ENCODE measurements around the gene KCNMA1.
"Not testable (repeated sequence)": the region's sequence is repeated elsewhere in the genome, so short reads cannot be mapped to it uniquely, and the experiment has no call there.

KCNMA1 gene

GRCh38 chr10:77348751-77349150 is 288.9 kb downstream of the KCNMA1 start:
- TF ChIP-seq, protein P1, sequence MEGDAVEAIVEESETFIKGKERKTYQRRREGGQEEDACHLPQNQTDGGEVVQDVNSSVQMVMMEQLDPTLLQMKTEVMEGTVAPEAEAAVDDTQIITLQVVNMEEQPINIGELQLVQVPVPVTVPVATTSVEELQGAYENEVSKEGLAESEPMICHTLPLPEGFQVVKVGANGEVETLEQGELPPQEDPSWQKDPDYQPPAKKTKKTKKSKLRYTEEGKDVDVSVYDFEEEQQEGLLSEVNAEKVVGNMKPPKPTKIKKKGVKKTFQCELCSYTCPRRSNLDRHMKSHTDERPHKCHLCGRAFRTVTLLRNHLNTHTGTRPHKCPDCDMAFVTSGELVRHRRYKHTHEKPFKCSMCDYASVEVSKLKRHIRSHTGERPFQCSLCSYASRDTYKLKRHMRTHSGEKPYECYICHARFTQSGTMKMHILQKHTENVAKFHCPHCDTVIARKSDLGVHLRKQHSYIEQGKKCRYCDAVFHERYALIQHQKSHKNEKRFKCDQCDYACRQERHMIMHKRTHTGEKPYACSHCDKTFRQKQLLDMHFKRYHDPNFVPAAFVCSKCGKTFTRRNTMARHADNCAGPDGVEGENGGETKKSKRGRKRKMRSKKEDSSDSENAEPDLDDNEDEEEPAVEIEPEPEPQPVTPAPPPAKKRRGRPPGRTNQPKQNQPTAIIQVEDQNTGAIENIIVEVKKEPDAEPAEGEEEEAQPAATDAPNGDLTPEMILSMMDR (IDR thresholded peaks at IDR 0.05; ENCODE audit: control insufficient read depth, extremely low read depth, insufficient read depth) = no peak
- DNase-seq (ENCODE audit: low read depth) = no peak
- no peak overlapping the region for H3K4me3 ChIP-seq (ENCODE audit: low read depth, low read length)

DNA sequence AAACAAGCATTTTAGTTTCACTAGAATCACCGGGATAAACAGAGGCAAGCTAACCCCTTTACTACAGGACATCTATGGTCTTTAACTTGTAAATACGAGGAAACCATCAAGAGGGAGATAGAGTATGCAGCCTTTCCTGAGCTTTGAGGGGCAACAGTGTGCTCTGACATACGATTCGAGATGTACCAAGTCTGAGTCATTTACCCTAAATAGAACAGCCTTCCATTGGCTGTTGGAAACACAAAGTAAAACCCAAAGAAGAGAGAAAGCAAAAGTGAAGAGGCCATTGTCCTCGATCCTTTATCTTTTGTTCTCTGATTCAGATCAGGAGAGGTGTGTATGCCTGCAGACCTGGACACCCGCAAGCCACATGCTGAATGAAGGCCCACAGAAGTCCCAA is 289.5 kb downstream of the KCNMA1 start:
- TF ChIP-seq, protein P1 (IDR thresholded peaks at IDR 0.05; ENCODE audit: control insufficient read depth, extremely low read depth, insufficient read depth) = no peak
- H3K4me3 ChIP-seq (ENCODE audit: low read depth, low read length) = no peak overlapping the region
- DNase-seq (ENCODE audit: low read depth) = no peak

GRCh38 chr10:77347052-77347451 is 290.6 kb downstream of the KCNMA1 start:
- no peak for DNase-seq (ENCODE audit: low read depth)
- no peak overlapping the region for H3K4me3 ChIP-seq (ENCODE audit: low read depth, low read length)
- TF ChIP-seq, protein P1 (IDR thresholded peaks at IDR 0.05; ENCODE audit: control insufficient read depth, extremely low read depth, insufficient read depth) = no peak

DNA sequence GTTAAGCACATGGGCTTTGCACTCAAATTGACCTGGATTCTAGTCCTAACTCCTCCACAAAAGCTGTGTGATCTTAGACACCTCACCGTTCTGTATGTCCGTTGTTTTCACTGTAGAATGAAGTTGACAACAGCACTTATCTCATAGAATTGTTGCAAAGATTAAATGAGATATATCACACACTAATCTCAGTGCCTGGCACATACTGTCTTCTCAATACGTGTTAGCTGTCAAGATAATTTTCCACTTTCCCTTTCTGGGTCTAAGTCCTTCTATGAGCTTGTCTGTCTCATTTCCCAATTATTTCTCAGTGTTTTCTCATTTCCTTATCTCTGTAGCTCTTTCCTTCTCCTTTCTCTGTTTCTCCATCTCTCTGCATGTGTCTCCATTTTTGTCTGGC is 296.6 kb downstream of the KCNMA1 start:
- TF ChIP-seq, protein P1 (IDR thresholded peaks at IDR 0.05; ENCODE audit: control insufficient read depth, extremely low read depth, insufficient read depth) = no peak
- no peak overlapping the region for H3K4me3 ChIP-seq (ENCODE audit: low read depth, low read length)
- no peak for DNase-seq (ENCODE audit: low read depth)

DNA sequence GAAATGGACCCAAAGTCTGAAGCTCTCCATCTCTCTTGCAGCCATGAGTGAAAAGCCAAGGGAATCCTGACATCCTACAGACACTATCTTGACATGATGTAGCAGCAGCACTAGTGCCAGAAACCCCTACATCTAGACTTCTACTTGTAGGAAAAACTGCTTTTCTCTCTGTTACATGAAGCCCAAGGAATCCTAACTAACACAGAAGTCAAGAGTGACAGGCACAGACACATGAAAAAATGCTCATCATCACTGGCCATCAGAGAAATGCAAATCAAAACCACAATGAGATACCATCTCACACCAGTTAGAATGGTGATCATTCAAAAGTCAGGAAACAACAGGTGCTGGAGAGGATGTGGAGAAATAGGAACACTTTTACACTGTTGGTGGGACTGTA is 297.7 kb downstream of the KCNMA1 start:
- not testable (repeated sequence) for DNase-seq (ENCODE audit: low read depth); H3K4me3 ChIP-seq (ENCODE audit: low read depth, low read length)

DNA sequence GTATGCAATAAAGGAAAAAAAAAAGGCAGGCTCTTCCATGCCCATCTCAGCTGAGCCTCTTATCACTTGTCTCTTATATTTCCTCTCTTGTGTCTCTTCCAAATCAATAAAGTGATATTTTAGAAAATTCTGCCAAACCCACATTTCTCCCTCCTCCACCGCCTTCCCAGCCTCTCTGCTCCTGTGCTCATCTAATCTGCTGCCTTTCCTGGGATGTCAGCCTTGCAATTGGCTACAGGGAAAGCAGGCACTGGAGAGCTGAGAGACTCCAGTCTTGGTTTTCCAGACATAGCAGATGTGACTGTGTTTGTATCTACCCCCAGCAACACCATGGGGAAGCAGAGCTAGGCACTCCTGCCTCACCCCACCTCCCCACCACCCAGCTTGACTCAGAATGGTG is 298.4 kb downstream of the KCNMA1 start:
- TF ChIP-seq, protein P1 (IDR thresholded peaks at IDR 0.05; ENCODE audit: control insufficient read depth, extremely low read depth, insufficient read depth) = no peak
- H3K4me3 ChIP-seq (ENCODE audit: low read depth, low read length) = no peak overlapping the region
- no peak for DNase-seq (ENCODE audit: low read depth)

GRCh38 chr10:77338143-77338542 is 299.5 kb downstream of the KCNMA1 start:
- no peak for DNase-seq (ENCODE audit: low read depth)
- no peak overlapping the region for H3K4me3 ChIP-seq (ENCODE audit: low read depth, low read length)
- TF ChIP-seq, protein P1 (IDR thresholded peaks at IDR 0.05; ENCODE audit: control insufficient read depth, extremely low read depth, insufficient read depth) = no peak

Data from LNCaP clone FGC (cell line).